ENCODE results near the gene CLTB. TPM values are rescaled to one million over a fixed set of nuclear protein-coding genes. Genes with fewer than 3 reads are reported as not detected.

CLTB gene
- total RNA-seq, 2 experiments from 2014 or later, result 61.6 to 67.5 TPM

Other genes starting within 250 kb of the CLTB start
- 10 to 100 TPM; 22.5 to 24.5 TPM for gene SIMC1, start 178.1 kb downstream of the CLTB start, total RNA-seq
- gene KIAA1191, start 54.8 kb downstream of the CLTB start, total RNA-seq, result 10 to 100 TPM; 39.1 to 39.4 TPM
- 10 to 100 TPM; 15.9 to 16.7 TPM for gene ARL10, start 51.1 kb downstream of the CLTB start, total RNA-seq
- gene NOP16, start 27.9 kb downstream of the CLTB start, total RNA-seq, result 100 to 1,000 TPM; 151 to 163 TPM
- gene HIGD2A, start 27.8 kb downstream of the CLTB start, total RNA-seq, result 10 to 100 TPM; 91.5 to 93.6 TPM
- gene FAF2, start 31.8 kb upstream of the CLTB start, total RNA-seq, result 10 to 100 TPM; 41.7 to 42.9 TPM
- gene RNF44, start 120.9 kb upstream of the CLTB start, total RNA-seq, result 10 to 100 TPM; 47.2 to 50.5 TPM
- gene CDHR2, start 132.8 kb upstream of the CLTB start, total RNA-seq, result under 1 TPM; 0.06 to 0.50 TPM
- gene GPRIN1, start 193.6 kb upstream of the CLTB start, total RNA-seq, result 1 to 10 TPM; 2.7 to 3.0 TPM
- gene SNCB, start 214.0 kb upstream of the CLTB start, total RNA-seq, result not detected
- gene EIF4E1B, start 214.1 kb upstream of the CLTB start, total RNA-seq, result not detected
- gene TSPAN17, start 230.9 kb upstream of the CLTB start, total RNA-seq, result 10 to 100 TPM; 36.6 to 37.9 TPM

Data from activated CD8-positive, alpha-beta memory T cell treated with anti-CD3 and anti-CD28 coated beads for 36 hours (primary cell).